SU-DHL-6 (cell line): Measurements from ENCODE around the gene PRELP.

Source experiments
- H2AFZ ChIP-seq: fragments of 200-600 bp; sonication (generic); 2 replicates; pipeline ENCODE4 v1.6.1; 2014; ENCODE audit warnings: low read depth, mild to moderate bottlenecking, moderate library complexity, mixed read lengths, antibody characterized with exemption, low read length; ENCODE audit not compliant: severe bottlenecking
- H3F3A ChIP-seq: fragments of 200-600 bp; shearing (Covaris generic); 2 replicates; pipeline ENCODE4 v1.6.0; 2016; ENCODE audit warnings: antibody characterized with exemption, mild to moderate bottlenecking; ENCODE audit not compliant: insufficient read depth
- H3K27ac ChIP-seq: fragments of 200-600 bp; sonication (generic); 2 replicates; pipeline ENCODE4 v1.5.1; 2016; ENCODE audit warnings: low read depth, mild to moderate bottlenecking, low read length, moderate library complexity, mixed read lengths
- H3K27me3 ChIP-seq: fragments of 200-600 bp; sonication (generic), shearing (Covaris generic); 2 replicates; pipeline ENCODE4 v1.6.0; 2014; ENCODE audit warnings: mild to moderate bottlenecking, low read length
- H3K36me3 ChIP-seq: fragments of 200-600 bp; sonication (generic); 2 replicates; pipeline ENCODE4 v1.6.1; 2014; ENCODE audit warnings: mild to moderate bottlenecking, low read length, mixed read lengths
- H3K4me2 ChIP-seq: fragments of 300-600, 200-600 bp; shearing (Covaris generic), sonication (generic); 2 replicates; pipeline ENCODE4 v1.6.0; 2014; ENCODE audit warnings: low read length, low read depth, mild to moderate bottlenecking; ENCODE audit not compliant: poor library complexity, severe bottlenecking
- H3K4me3 ChIP-seq: fragments of 200-600 bp; sonication (generic); 2 replicates; pipeline ENCODE4 v1.5.1; 2014; ENCODE audit warnings: antibody characterized with exemption, low read length, mild to moderate bottlenecking, mixed read lengths; ENCODE audit not compliant: insufficient read depth, poor library complexity, severe bottlenecking
- H3K79me2 ChIP-seq: fragments of 200-600 bp; sonication (generic); 2 replicates; pipeline ENCODE4 v1.6.1; 2014; ENCODE audit warnings: mild to moderate bottlenecking, low read length, moderate library complexity; ENCODE audit not compliant: insufficient read depth
- H3K9ac ChIP-seq: fragments of 200-600 bp; sonication (generic); 2 replicates; pipeline ENCODE4 v1.7.0; 2014; ENCODE audit warnings: mild to moderate bottlenecking, low read length
- H3K9me2 ChIP-seq: fragments of 200-600 bp; sonication (generic); replicated peaks from 2 replicates; pipeline ENCODE4 v1.6.1; 2014; ENCODE audit warnings: low read length; ENCODE audit not compliant: insufficient read depth
- H3K9me3 ChIP-seq: fragments of 200-600 bp; sonication (generic); 2 replicates; pipeline ENCODE4 v1.6.1; 2014; ENCODE audit warnings: low read length, mixed read lengths; ENCODE audit not compliant: insufficient read depth
- H4K20me1 ChIP-seq: fragments of 200-600 bp; sonication (generic); 2 replicates; pipeline ENCODE4 v1.6.1; 2014; ENCODE audit warnings: low read depth, mild to moderate bottlenecking, antibody characterized with exemption, low read length, moderate library complexity, mixed read lengths
- EZH2phosphoT487 ChIP-seq: fragments of 200-600 bp; sonication (generic), shearing (Covaris generic); conservative IDR thresholded peaks from 2 replicates; pipeline ENCODE4 v1.6.1; 2018; ENCODE audit warnings: mild to moderate bottlenecking, antibody characterized with exemption, low read length, moderate library complexity, mixed read lengths
- TF ChIP-seq, protein P1 (sequence below): fragments of 200-600 bp; sonication (generic); IDR thresholded peaks from one replicate; pipeline ENCODE4 v1.5.1; 2017; ENCODE audit warnings: antibody characterized with exemption, mild to moderate bottlenecking, low read length, moderate library complexity; ENCODE audit not compliant: insufficient read depth, poor library complexity, severe bottlenecking

The PRELP gene

DNA sequence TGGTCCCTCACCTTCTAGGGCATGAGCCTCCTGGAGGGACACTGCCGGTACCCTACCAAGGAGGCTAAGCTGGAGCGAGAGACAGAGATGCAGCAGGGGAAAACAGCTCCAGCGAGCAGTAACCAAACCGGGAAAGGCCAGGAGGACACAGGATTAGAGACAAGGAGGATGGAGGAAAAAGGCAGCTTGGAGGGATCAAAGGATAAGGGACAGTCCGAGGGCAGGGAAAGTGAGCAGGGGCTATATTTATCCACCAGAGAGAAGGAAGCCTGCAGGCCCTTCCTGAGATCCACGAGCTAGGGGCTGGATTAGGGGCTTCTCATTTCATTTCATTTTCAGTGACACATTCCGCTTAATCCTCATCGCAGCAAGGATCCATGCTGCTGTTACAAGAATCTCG lies 33.8 kb upstream of the PRELP start:
- TF ChIP-seq, protein P1, sequence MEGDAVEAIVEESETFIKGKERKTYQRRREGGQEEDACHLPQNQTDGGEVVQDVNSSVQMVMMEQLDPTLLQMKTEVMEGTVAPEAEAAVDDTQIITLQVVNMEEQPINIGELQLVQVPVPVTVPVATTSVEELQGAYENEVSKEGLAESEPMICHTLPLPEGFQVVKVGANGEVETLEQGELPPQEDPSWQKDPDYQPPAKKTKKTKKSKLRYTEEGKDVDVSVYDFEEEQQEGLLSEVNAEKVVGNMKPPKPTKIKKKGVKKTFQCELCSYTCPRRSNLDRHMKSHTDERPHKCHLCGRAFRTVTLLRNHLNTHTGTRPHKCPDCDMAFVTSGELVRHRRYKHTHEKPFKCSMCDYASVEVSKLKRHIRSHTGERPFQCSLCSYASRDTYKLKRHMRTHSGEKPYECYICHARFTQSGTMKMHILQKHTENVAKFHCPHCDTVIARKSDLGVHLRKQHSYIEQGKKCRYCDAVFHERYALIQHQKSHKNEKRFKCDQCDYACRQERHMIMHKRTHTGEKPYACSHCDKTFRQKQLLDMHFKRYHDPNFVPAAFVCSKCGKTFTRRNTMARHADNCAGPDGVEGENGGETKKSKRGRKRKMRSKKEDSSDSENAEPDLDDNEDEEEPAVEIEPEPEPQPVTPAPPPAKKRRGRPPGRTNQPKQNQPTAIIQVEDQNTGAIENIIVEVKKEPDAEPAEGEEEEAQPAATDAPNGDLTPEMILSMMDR, result no peak
- TF ChIP-seq EZH2phosphoT487, result no peak
- no peaks in the 10 kb centered on the region for H3K27me3 ChIP-seq

DNA sequence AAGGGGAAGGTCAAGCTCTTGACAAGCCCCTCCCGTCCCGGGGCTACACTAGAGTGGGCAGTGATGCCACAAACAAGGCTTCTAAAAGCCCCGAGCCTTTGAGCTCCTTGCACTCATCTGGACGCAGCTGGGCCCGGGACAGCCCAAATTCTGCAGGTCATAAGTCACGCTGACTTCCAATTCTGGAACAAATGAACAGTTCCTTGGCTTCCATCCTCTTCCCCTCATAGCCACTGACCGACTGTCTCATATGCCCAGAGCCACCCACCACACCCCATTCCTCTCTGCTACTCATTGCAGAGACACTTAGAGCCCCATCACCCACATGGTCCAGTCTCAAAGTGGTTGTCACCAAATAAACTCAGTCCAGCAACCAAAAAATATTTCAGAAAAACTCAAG lies 32.8 kb upstream of the PRELP start:
- no peaks in the 10 kb centered on the region for H3K36me3 ChIP-seq
- no peaks in the 10 kb centered on the region for H3K27me3 ChIP-seq
- no peaks in the 10 kb centered on the region for H3F3A ChIP-seq
- H4K20me1 ChIP-seq, result no peaks in the 10 kb centered on the region
- TF ChIP-seq EZH2phosphoT487, result no peak
- TF ChIP-seq, protein P1, result no peak
- H3K79me2 ChIP-seq, result no peaks in the 10 kb centered on the region
- H3K27ac ChIP-seq, result no peak overlapping the region
- H3K9ac ChIP-seq, result no peak overlapping the region
- no peak overlapping the region for H3K4me2 ChIP-seq
- H3K4me3 ChIP-seq, result no peak overlapping the region
- H3K9me2 ChIP-seq, result no peaks in the 10 kb centered on the region
- H3K9me3 ChIP-seq, result no peaks in the 10 kb centered on the region
- no peak overlapping the region for H2AFZ ChIP-seq

More for the DNA sequence above, 33.8 kb upstream of the PRELP start:
- H3K9ac ChIP-seq, result no peak overlapping the region
- no peak overlapping the region for H3K4me2 ChIP-seq
- H3K79me2 ChIP-seq, result no peaks in the 10 kb centered on the region
- H3K4me3 ChIP-seq, result no peak overlapping the region
- H3K9me3 ChIP-seq, result no peaks in the 10 kb centered on the region
- no peak overlapping the region for H2AFZ ChIP-seq
- H4K20me1 ChIP-seq, result no peaks in the 10 kb centered on the region
- no peaks in the 10 kb centered on the region for H3F3A ChIP-seq
- no peak overlapping the region for H3K27ac ChIP-seq
- H3K36me3 ChIP-seq, result no peaks in the 10 kb centered on the region
- H3K9me2 ChIP-seq, result no peaks in the 10 kb centered on the region

DNA sequence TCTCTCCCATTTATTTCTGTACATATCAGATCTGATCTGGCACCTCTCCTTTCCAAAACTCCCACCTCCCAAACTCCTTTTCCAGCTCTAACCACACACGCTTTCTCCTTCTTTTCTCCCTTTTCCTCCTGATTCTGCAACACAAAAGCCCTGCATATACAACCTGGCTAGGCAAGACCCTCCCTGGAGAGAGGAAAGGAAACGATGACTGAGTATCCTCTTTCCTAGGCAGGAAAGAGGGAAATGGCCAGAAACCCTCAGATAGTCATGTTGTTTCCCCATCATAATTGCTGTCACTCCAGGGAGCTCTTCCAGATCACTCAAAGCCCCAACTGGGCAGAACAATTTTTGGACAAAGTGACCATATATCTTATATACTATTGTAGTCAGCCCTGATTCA lies 32.3 kb upstream of the PRELP start:
- Histone ChIP-seq H3K27me3 (no peaks in the 10 kb centered on the region), H3K4me2 (no peak overlapping the region)

More for the DNA sequence above, 32.3 kb upstream of the PRELP start:
- Histone ChIP-seq H3K27ac (no peak overlapping the region), H3K9me3 (no peaks in the 10 kb centered on the region), H3K36me3 (no peaks in the 10 kb centered on the region), H3K79me2 (no peaks in the 10 kb centered on the region), H3F3A (no peaks in the 10 kb centered on the region), H3K9ac (no peak overlapping the region), H4K20me1 (no peaks in the 10 kb centered on the region), H2AFZ (no peak overlapping the region), H3K9me2 (no peaks in the 10 kb centered on the region), H3K4me3 (no peak overlapping the region)
- TF ChIP-seq, protein P1, result no peak
- no peak for TF ChIP-seq EZH2phosphoT487
